NT2/D1 (cell line): Measurements from ENCODE around the gene LEF1.

ENCODE experiments used
- SUZ12 ChIP-seq: IDR thresholded peaks from 2 replicates; pipeline ENCODE4 v1.6.1; 2011; ENCODE audit not compliant: insufficient read length, insufficient read depth; ENCODE audit errors: extremely low read depth
- YY1 ChIP-seq: IDR thresholded peaks from 2 replicates; pipeline ENCODE4 v1.6.1; 2011; ENCODE audit not compliant: insufficient read length, insufficient read depth
- ZNF274 ChIP-seq: IDR thresholded peaks from 2 replicates; pipeline ENCODE4 v1.6.1; 2011; ENCODE audit warnings: mild to moderate bottlenecking, low read depth, low read length

DNA sequence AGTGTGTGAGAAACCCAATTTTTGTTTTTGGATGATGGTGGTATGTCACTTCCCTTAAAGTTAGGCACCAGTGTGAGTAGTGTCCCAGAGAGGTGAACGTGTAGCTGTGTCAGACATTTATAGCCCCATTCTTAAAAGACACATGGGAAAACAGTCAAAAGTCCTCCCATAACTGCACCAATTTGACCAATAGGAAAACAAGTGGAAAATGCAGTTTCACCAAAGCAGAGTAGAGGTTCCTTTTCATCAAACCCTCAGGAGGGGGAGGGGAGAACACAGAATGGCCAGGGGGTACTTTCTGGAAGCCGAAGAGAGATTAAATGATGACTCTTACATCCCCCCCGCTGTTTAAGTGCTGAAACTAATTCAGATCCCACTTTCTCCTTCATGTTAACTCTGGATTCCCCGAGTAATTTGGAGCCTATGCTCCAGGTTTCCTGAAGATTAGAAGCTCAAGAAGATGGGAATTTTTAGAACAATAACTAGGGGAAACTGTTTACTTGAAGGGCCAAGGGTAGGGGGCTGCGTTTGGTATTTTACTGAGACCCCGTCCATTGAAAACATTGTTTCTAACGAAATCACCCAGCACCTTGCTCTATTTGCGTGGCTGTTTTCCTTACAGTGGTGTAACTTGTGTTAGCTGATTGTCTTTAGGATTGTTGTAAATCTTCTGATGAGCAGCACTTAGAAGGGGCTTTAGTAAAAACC is 2.1 kb upstream of the LEF1 start:
- TF ChIP-seq SUZ12 = no peak
- TF ChIP-seq ZNF274 = no peak
- no peak for TF ChIP-seq YY1
